Measurements from ENCODE around the gene GTF2F1. TPM values are rescaled to one million over a fixed set of nuclear protein-coding genes. Genes with fewer than 3 reads are reported as not detected.
"Not testable (repeated sequence)": the region's sequence is repeated elsewhere in the genome, so short reads cannot be mapped to it uniquely, and the experiment has no call there.

Gene GTF2F1
- total RNA-seq, 2 donors from 2014 or later = 67.2 to 68.7 TPM

GRCh38 chr19:6352381-6353165, 40.4 kb downstream of the GTF2F1 start:
- no peak for DNase-seq
- Mint-ChIP-seq H3K27ac (no peak overlapping the region), H3K27me3 (no peaks in the 10 kb centered on the region), H3K4me1 (peaks cover 3% of the 10 kb centered on the region), H3K4me3 (no peak overlapping the region), H3K36me3 (ENCODE audit: low read depth) (peaks cover 5% of the 10 kb centered on the region)
- no peak for ATAC-seq
- no peaks in the 10 kb centered on the region for H3K9me3 ChIP-seq (ENCODE audit: control insufficient read depth, low read length, poor library complexity, severe bottlenecking)

- H3K27ac Mint-ChIP-seq = no peak overlapping the region
- peaks cover 9% of the 10 kb centered on the region for H3K36me3 Mint-ChIP-seq (ENCODE audit: low read depth)
- H3K4me3 Mint-ChIP-seq = no peak overlapping the region
- H3K27me3 Mint-ChIP-seq = no peaks in the 10 kb centered on the region
- no peaks in the 10 kb centered on the region for H3K9me3 ChIP-seq (ENCODE audit: control insufficient read depth, low read length, poor library complexity, severe bottlenecking)
- no peak for DNase-seq
- peaks cover 3% of the 10 kb centered on the region for H3K4me1 Mint-ChIP-seq
- ATAC-seq = no peak
Measured at GRCh38 chr19:6350688-6351087, 42.3 kb downstream of the GTF2F1 start.

- H3K4me3 Mint-ChIP-seq; H3K9me3 ChIP-seq (ENCODE audit: control insufficient read depth, low read length, poor library complexity, severe bottlenecking); H3K4me1 Mint-ChIP-seq; H3K27me3 Mint-ChIP-seq; H3K36me3 Mint-ChIP-seq (ENCODE audit: low read depth); DNase-seq; ATAC-seq: not testable (repeated sequence)
- H3K27ac Mint-ChIP-seq = peak overlapping the region; percentile 61
Measured at GRCh38 chr19:6349271-6349670, 43.7 kb downstream of the GTF2F1 start.

- H3K9me3 ChIP-seq (ENCODE audit: control insufficient read depth, low read length, poor library complexity, severe bottlenecking) = no peaks in the 10 kb centered on the region
- H3K36me3 Mint-ChIP-seq (ENCODE audit: low read depth) = peaks cover 5% of the 10 kb centered on the region
- peaks cover 2% of the 10 kb centered on the region for H3K4me1 Mint-ChIP-seq
- H3K27ac Mint-ChIP-seq = no peak overlapping the region
- no peaks in the 10 kb centered on the region for H3K27me3 Mint-ChIP-seq
- no peak for DNase-seq
- no peak for ATAC-seq
- H3K4me3 Mint-ChIP-seq = no peak overlapping the region
Measured at GRCh38 chr19:6343462-6343861, 49.5 kb downstream of the GTF2F1 start.

- no peak overlapping the region for H3K27ac Mint-ChIP-seq
- H3K4me3 Mint-ChIP-seq = no peak overlapping the region
- H3K36me3 Mint-ChIP-seq (ENCODE audit: low read depth) = no peaks in the 10 kb centered on the region
- ATAC-seq (no peak), DNase-seq (no peak)
- H3K4me1 Mint-ChIP-seq = peaks cover 2% of the 10 kb centered on the region
- no peaks in the 10 kb centered on the region for H3K9me3 ChIP-seq (ENCODE audit: control insufficient read depth, low read length, poor library complexity, severe bottlenecking)
- no peaks in the 10 kb centered on the region for H3K27me3 Mint-ChIP-seq
Measured at GRCh38 chr19:6340493-6341201, 52.3 kb downstream of the GTF2F1 start.

GRCh38 chr19:6334490-6335285, 58.3 kb downstream of the GTF2F1 start:
- H3K4me3 Mint-ChIP-seq = no peak overlapping the region
- ATAC-seq (no peak), DNase-seq (no peak)
- no peaks in the 10 kb centered on the region for H3K4me1 Mint-ChIP-seq
- no peaks in the 10 kb centered on the region for H3K9me3 ChIP-seq (ENCODE audit: control insufficient read depth, low read length, poor library complexity, severe bottlenecking)
- no peak overlapping the region for H3K27ac Mint-ChIP-seq
- H3K36me3 Mint-ChIP-seq (ENCODE audit: low read depth) = no peaks in the 10 kb centered on the region
- H3K27me3 Mint-ChIP-seq = no peaks in the 10 kb centered on the region

GRCh38 chr19:6333439-6333838, 59.5 kb downstream of the GTF2F1 start, which contains the start of gene ACER1:
Gene ACER1 (minus strand): TSS chr19:6333612. CDS start chr19:6333551, 61 bp downstream.
- H3K9me3 ChIP-seq (ENCODE audit: control insufficient read depth, low read length, poor library complexity, severe bottlenecking) = no peaks in the 10 kb centered on the region
- DNase-seq = no peak
- no peak within 1 kb of the TSS for H3K4me3 Mint-ChIP-seq
- ATAC-seq = no peak
- no peaks in the 10 kb centered on the region for H3K27me3 Mint-ChIP-seq
- no peaks in the 10 kb centered on the region for H3K36me3 Mint-ChIP-seq (ENCODE audit: low read depth)
- H3K4me1 Mint-ChIP-seq = no peaks in the 10 kb centered on the region
- H3K27ac Mint-ChIP-seq = no peak within 1 kb of the TSS

Other genes with a start within 250 kb of the GTF2F1 start
- 10 to 100 TPM; 27.1 to 30.3 TPM for gene MLLT1, start 113.2 kb downstream of the GTF2F1 start, total RNA-seq
- gene ACER1, start 59.6 kb downstream of the GTF2F1 start, total RNA-seq = 1 to 10 TPM in 1 of 2 donors, under 1 TPM in 1; 0.99 to 1.5 TPM
- gene CLPP, start 31.6 kb downstream of the GTF2F1 start, total RNA-seq = 10 to 100 TPM; 75.9 to 82.7 TPM
- 10 to 100 TPM; 44.1 to 47.6 TPM for gene ALKBH7, start 20.4 kb downstream of the GTF2F1 start, total RNA-seq
- 1 to 10 TPM; 1.3 to 1.5 TPM for gene PSPN, start 17.2 kb downstream of the GTF2F1 start, total RNA-seq
- gene KHSRP, start 31.6 kb upstream of the GTF2F1 start, total RNA-seq = 100 to 1,000 TPM; 138 to 164 TPM
- gene SLC25A41, start 40.6 kb upstream of the GTF2F1 start, total RNA-seq = not detected
- 10 to 100 TPM in 1 of 2 donors, 1 to 10 TPM in 1; 9.6 to 11.3 TPM for gene SLC25A23, start 66.6 kb upstream of the GTF2F1 start, total RNA-seq
- gene CRB3, start 71.1 kb upstream of the GTF2F1 start, total RNA-seq = 1 to 10 TPM; 1.4 to 1.5 TPM
- 100 to 1,000 TPM; 104 to 105 TPM for gene DENND1C, start 88.6 kb upstream of the GTF2F1 start, total RNA-seq
- 1 to 10 TPM; 1.5 to 1.6 TPM for gene TUBB4A, start 109.1 kb upstream of the GTF2F1 start, total RNA-seq
- gene TNFSF9, start 137.9 kb upstream of the GTF2F1 start, total RNA-seq = 1 to 10 TPM; 2.2 to 3.3 TPM
- gene CD70, start 198.0 kb upstream of the GTF2F1 start, total RNA-seq = 1 to 10 TPM; 3.0 to 4.5 TPM